Measurements from ENCODE around the gene TBC1D1.
A peak's percentile ranks its signal among the peaks of the same experiment; 100 is the strongest.

The TBC1D1 gene

DNA sequence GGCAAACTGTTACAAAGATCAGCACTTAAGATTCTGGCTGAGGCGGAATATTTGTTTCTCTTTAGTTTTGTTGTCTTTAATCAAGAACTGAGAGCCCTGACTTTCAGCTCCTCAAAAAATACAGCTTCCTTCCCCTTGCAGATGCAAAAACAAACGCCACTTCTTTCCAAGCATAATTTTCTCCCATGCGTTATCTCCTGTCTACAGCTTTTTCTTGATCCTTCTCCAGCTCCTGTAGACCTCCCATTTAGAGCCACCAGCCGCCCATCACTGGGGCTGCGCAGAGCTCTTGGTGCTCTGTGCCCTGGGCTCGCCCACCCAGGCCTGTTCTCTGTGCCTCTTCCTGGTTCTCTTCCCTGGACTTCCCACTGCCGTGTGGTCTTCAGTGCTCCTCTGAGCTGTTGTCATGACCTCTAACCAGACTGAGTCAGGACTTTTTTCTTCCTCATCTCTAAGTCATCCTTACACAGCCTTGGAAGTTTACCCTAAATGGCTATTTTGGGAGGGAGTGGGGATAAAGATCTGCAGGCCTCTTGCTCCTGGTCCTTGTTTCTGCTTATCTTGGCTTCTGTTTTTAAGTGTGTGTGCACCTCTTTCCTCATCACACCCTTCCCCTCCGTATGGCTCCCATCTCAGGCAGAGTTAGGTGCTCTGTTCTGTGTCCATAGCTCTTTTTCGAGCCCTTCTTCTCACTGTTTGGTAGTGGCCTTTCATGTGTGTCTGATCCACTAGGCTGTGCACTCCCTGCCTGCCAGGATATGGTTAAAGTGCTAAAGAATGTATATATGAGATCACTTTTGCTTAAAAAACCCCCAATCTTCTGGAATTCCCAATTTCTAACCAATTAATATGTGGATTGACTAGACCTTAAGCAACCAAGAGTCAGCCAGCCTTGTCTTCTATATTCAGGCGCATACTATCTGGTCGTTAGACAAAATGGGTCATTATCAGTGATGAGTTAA lies 191.8 kb downstream of the TBC1D1 start:
- no peak for DNase-seq (ENCODE audit: low read depth)

DNA sequence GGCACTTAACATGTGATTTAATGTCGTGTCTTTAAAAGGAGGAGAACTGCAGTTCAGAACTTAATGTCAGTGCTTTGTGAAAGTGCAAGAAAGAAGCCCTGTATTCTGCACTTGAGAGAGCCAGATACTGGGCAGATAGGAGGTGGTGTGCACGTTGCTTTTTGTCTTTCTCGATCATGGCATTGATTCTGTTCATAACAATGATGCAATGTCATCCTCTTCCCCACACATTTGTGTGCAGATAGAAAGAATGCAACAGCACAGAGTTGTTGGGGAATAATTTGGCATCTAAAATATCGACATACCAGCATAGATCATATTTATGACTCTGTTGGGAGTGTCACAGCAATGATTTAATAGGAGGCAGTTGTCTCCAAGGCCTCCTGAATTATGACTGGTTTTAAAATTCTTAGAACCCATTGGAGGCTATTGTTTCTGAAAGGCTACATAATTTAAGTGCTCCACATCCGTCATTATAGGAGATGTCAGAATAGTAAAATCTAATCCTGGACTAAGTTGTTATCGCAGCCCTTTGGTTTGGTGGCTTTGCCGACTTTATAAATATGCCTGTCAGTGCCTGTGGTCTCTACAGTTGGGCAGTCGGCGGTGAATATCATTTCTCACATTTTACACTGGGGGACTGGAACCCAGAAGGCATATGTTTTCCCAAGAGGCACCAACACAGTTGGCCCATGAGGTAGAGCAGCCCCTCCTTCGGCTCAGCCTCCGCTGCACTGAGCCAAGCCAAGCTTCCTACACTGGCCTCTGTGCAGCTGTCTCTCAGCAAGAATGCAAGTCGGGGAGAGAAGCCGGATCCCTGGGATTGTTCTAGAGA lies 194.2 kb downstream of the TBC1D1 start:
- no peak for DNase-seq (ENCODE audit: low read depth)

DNA sequence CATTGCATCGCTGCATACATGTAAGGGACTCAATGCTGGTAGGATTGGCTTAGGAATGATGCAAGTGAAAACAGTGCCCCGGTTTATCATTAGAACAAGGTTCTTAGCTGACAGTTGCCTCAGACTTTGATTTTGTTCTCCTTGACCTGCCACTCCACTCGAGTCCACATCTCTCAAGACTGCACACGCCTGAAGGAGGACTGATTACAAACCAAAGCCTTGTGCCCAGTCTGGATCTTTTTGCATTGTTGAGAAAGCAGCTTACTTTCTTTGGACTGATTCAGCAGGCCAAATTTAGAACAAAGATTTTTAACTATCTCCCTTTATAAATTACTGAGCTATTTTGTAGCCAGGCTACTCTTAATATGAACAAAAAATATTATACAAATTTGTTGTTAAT lies 194.9 kb downstream of the TBC1D1 start:
- DNase-seq (ENCODE audit: low read depth), result no peak

DNA sequence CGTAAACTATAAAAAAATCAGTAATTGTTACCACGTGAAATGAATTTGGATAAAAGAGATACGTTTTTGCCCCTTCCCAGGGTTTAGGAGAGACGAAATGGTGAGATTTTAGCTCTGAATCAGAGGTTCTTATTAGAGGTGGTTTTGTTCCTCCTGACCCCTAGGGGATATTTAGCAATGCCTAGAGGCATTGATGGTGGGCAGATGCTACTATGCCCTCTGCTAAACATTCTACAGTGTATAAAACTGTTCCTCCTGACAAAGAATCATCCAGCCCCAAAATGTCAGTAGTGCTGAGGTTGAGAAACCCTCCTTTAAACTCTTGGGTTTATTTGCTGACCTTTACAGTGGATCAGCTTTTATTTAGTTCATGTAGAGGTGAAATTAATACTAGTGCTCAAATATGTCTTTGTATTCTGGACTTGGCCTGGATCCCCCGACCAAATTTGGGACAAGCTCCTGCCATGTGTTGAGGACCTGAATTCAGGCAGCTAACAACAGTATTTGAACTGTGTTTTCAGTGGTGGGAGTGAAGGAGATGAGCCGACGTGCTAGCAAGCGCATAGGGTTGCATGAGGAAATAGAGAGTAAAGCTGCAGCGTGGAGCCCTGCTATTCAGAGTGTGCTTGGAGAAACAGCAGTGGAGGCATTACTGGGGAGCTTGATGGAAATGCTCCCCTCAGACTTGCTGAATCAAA lies 195.4 kb downstream of the TBC1D1 start:
- no peak for DNase-seq (ENCODE audit: low read depth)

DNA sequence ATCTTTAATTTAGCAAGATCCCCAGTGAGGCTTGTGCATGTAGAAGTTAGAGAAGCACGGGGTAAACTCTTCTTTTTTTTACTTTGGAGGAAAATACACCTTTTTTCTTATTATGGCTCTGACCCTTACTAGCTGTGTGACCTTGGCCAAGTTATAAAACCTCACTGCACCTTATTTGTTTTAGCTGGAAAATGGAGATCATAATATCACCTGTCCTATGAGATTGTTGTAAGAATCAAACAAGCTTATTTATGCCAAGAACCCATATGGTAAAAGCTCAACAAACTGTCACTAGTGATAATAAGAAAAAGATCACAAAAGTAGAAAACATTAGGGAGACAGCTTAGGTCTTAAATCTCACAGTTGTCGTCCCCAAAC lies 196.0 kb downstream of the TBC1D1 start:
- no peak for DNase-seq (ENCODE audit: low read depth)

DNA sequence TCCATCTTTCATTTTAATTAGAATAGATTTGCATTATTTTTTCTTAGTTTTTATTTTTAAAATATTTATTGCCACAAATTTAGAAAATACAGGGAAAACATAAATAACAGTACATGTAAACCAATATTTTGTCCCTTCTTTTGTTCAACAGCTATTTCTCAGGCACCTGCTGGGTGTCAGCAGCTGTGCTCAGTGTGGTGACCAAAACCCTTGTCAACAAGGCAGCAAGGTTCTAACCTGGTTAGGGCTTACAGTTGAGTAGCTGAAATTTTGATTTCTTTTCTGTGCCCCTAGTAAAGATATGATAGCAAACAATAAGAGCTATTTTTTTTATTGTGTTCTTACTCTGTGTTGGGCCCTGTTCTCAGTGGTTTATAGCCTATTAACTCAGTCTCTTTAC lies 197.4 kb downstream of the TBC1D1 start:
- no peak for DNase-seq (ENCODE audit: low read depth)

DNA sequence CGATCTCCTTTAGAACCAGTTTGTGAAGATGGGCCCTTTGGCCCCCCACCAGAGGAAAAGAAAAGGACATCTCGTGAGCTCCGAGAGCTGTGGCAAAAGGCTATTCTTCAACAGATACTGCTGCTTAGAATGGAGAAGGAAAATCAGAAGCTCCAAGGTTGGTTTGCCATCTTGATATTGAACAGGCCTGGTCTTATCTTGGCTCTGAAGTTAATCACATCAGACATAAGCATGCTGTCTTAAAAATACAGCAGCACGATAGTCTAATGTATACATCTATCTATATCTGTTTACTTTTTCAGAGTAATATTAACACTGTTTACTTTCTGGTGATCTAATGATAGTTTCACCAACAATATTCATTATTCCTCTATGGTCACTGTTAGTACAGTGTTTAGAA lies 199.1 kb downstream of the TBC1D1 start:
- no peak for DNase-seq (ENCODE audit: low read depth)

DNA sequence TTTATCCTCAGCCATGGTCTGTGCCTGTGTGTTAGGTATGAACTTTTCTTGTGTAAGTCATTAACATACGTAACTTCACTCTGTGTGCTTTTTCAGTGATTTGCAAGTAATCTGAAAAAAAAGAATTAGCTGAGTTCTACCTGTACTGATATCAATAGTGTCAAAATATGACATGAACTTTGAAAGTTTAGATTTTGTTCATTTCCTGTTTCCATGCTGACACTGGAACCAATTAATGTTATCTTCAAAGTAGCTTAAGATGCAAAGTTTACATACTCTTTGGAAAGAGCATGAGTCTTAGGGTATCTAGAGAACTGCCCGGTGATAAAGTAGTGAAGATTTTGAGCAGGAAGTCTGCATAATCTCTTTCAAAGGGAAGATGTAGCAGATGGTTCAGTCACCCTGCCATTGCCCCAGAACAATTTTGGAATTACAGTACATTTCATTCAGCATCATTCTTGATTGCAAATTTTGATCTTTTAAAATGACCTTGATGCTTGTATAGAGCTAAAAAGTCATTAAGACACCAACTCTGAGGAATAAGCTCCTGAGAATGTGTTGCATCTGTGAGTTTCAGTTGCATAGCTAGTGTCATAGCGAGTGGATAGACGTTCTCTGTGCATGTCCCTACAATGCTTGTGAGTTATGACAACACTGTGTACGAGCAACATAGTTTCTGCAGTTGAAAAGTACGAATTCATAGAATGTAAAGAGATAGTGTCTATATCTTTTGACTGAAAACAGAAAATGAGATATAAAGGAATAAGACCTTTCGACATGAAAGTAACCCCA lies 199.8 kb downstream of the TBC1D1 start:
- no peak for DNase-seq (ENCODE audit: low read depth)

DNA sequence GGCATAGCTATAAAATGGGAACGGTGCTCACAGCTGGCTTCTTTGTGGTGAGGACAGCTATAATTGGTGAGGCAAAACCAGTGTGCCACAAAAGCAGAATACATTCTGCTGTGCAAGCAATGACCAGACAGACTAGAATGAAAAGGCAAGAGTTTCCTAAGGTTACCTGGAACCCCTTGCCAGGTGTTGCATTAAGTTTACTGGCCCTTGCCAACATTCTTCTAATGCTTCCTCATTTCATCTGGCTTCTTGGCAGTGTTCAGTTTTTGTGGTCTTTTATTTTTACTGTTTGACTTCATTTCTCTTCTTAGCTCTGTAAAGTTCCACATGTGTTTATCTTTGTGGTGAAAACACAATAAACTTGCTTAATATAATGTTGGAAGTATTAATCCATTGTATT lies 200.8 kb downstream of the TBC1D1 start:
- no peak for DNase-seq (ENCODE audit: low read depth)

DNA sequence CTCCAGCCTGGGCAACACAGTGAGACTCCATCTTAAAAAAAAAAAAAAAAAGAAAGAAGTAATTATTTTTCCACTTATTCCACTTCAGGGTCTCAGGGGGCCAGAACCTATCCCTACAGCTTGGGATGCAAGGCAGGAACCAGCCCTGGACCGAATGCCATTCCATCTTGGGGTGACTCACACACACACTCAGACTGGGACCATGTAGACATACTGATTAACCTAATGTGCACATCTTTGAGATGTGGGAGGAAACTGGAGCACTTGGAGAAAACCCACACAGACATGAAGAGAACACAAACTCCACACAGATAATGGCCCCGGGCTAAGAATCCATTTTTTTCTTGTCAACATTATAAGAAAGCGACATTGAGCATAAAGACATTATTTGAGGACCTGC lies 201.8 kb downstream of the TBC1D1 start:
- DNase-seq (ENCODE audit: low read depth), result no peak

DNA sequence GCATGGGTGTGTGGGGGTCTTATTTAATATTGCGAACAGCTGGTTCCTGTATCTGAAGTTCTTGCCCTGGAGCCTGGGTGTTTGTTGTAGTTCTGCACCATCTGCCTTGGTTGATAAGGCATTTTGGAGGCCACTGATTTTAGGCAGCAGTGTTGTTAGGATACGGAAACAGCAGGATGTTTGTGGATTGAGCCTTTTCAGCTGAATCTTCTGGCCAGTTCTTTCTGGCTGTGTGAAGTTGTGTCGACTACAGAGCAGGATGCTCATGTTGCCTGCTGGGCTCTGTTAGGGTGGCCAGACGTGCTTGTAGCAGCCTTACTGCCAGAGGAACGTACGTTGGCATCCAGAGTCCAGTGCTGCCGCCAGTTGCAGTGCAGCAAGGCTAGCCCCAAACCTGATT lies 203.5 kb downstream of the TBC1D1 start:
- DNase-seq (ENCODE audit: low read depth), result peak; percentile 95

DNA sequence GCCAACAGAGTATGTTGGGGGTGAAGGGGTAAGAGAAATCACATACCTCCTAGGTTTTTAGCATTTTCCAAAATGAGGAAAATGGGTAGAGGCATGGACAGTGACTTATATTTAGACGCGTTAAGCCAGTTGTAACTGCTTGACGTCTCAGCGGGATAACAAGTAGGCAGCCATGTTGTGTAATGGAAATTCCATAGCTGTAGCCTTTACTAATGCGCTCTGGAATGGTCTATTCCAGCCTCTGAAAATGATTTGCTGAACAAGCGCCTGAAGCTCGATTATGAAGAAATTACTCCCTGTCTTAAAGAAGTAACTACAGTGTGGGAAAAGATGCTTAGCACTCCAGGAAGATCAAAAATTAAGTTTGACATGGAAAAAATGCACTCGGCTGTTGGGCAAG lies 204.8 kb downstream of the TBC1D1 start:
- no peak for DNase-seq (ENCODE audit: low read depth)

DNA sequence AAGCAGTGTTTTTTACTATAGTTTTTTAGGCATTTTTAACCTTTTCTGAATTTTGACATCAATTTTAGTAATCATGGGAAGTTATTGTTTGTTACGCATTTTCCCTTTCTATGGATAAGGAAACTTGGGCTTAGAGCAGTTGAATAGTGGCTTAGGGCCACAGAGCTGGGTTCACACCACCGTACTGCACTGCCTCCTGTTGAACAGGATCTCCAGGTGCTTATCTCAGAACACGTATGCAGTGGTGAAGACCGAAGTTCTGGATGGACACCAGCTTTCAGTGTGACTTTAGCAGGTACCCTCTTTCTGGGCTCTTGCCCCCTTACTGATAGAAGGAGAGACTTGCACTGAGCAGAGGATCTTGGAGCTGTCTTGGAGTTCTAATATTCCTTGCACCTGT lies 206.9 kb downstream of the TBC1D1 start:
- DNase-seq (ENCODE audit: low read depth), result no peak

DNA sequence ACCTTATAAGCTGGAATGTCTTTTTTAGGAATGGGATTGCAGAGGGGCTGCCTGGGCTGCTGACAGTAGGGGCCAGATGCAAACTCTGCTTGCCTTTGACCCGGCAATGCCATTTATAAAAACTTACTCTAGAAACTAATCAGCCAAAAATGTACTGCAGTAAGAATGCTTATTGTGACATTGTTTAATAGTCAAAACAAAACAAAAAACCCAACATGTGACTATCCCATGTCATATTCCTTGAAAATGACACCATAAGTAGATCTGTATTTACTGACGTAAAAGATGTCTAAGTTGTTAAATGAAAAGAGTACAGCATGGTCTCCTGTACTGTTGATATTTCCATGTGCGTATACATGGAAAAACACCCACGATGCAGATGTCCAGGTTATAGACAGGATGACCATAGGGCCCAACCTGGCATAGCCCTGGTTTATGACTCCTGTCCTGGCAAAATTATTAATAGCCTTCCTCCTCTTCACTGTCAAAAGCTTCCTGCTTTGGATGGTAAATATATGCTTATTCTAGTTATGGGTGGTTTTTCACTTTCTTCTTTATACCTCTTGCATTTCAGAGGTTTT lies 208.2 kb downstream of the TBC1D1 start:
- no peak for DNase-seq (ENCODE audit: low read depth)

DNA sequence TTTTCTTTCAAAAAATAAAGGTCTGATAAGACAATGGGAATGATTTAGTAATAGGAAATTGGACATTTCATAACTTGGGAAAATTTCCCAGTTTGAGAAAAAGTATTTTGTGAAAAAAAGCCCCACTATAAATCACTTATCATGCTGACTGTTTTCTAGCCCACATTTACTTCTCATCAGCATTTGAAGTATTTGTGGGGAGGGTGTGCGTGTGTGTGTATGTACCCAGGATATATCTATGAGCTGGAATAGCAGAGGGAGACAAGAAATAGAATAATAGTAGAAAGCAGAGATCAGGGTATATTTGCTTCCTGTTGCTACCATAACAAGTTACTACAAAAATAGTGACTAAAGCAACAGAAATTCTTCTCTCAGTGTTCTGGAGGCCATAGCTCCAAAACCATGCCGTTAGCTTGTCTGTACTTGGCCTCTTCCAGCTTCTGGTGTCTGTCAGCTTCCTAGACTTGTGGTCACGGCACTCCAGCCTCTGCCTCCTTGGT lies 209.1 kb downstream of the TBC1D1 start:
- DNase-seq (ENCODE audit: low read depth), result no peak

DNA sequence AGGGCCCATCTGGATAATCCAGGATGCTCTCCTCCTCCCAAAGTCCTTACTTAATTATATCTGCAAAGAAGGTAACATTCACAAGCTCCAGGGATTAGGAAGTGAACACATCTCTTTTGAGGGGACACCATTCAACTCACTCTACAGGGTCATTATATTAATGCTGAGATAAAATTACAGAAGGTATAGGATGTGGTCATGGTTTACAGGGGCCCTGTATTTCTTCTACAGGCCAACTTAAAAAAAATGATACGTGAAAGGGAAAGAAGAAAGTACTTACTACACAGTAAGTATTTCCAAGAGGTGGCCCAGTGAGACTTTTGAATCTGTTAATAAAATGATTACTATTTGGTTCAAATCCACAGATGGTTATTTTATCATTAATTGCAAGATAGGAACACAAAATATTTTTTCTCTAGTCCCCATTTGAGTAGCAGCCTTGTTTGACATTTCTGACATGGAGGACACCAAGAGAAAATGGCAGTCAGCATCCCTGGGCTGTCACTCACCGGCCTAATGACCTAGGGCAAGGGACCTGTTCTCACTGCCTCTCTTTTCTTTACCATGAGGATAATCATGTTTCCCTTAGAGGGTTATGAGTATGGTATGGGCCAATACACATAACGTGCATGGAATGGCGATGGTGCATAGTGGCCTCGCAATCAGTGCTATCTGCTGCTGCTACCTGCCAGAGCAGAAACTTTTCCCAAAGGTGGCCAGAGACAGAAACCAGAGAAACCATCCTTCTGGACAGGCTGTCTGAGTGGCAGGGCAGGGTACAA lies 209.8 kb downstream of the TBC1D1 start:
- no peak for DNase-seq (ENCODE audit: low read depth)

DNA sequence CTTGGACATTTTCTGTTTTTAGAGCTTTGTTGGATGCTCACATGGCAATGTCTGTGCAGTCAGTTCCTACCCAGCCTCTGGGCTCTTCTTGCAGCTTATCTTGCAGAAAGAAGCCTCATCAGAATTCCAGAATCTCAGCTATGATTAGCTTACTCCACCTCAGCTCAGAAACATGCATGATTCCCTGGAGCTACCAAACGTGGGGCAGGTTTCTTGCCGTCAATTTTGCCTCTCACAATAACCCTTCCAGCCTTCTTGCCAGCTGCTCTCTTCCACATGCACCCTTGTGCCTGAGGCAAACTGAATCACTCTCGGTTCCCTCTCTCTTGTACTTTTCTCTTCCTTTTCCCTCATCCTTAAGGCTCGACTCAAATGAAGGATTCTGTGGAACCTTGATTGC lies 210.7 kb downstream of the TBC1D1 start:
- no peak for DNase-seq (ENCODE audit: low read depth)

DNA sequence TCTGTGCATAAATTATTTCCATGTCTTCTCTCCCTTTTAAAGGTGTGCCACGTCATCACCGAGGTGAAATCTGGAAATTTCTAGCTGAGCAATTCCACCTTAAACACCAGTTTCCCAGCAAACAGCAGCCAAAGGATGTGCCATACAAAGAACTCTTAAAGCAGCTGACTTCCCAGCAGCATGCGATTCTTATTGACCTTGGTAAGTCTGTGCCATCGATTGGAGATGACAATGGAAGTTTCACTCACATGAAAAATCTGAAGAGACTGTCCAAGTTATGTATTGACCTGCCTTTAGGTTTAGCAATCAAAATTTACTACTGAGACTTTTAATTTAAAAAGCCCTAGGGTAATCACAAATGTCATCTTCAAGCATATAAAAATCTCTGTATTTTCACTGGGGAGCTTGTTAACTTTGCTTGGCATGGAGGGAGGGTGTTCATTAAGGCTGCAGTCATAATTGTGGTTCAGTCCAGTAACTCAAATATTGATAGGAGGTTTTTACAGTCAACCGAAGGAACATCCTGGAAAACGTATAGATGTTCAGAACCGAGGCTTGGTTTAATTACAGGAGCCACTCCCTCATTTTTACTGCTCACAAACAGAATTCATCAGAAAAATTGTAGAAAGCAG lies 212.2 kb downstream of the TBC1D1 start:
- DNase-seq (ENCODE audit: low read depth), result no peak

DNA sequence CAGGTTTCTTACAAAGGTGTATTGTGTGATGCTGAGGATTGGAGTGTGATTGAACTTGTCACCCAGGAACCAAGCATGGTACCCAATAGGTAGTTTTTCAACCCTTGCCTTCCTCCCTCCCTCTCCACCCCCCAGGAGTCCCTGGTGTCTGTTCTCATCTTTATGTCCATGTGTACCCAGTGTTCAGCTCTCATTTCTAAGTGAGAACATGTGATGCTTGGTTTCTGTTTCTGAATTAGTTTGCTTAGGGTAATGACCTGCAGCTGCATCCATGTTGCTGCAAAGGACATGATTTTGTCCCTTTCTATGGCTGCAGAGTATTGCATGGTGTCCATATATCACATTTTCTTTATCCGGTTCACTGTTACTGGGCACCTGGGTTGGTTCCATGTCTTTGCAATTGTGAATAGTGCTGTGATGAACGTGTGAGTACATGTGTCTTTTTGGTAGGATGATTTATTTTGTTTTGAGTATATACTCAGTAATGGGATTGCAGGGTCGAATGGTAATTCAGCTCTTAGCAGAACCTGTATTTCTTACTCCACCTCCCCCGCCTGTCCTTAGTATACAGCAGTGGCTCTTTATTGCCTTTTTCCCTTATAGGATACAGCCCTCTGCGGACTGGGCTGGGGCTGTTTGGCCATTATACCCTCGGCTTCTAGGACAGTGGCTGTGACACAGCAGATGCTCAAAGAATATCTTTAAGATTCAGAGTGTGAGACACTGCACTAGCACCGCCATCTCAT lies 214.8 kb downstream of the TBC1D1 start:
- DNase-seq (ENCODE audit: low read depth), result no peak

All from CMK (cell line).